GM10248 (cell line): ENCODE data around the gene HTR1E.

Experiments used
- CTCF ChIA-PET: fragments of 300-600 bp; sonication (Branson Sonifier 250); formaldehyde crosslinking; extraction: SDS; loops from one replicate; lab custom pipeline; 2021; ENCODE audit warnings: antibody characterized with exemption; lab: Yijun Ruan, JAX
- POLR2A ChIA-PET: fragments of 350-650 bp; sonication (Branson Sonifier 250); formaldehyde crosslinking; extraction: SDS; loops from one replicate; lab custom pipeline; 2020; ENCODE audit warnings: antibody characterized with exemption; lab: Yijun Ruan, JAX
- DNase-seq: peaks from one replicate; pipeline ENCODE4 v3.0.0; 2012; ENCODE audit errors: extremely low spot score
- CTCF ChIP-seq: IDR thresholded peaks from 2 replicates; pipeline ENCODE4 v1.5.1; 2012; ENCODE audit warnings: mild to moderate bottlenecking, low read depth; ENCODE audit errors: extremely low read depth, missing control alignments, control extremely low read depth

The HTR1E gene

GRCh38 chr6:86952991-86953390 lies 15.7 kb downstream of the HTR1E start:
- CTCF ChIA-PET: interaction anchor here (1.0 to 1.3 kb wide), 2 partner anchors 9 kb away, joined by 3 to 4 read pairs; no protein-coding TSS in a partner anchor
- no peak for TF ChIP-seq CTCF
- POLR2A ChIA-PET: no interaction called here
- DNase-seq: no peak

DNA sequence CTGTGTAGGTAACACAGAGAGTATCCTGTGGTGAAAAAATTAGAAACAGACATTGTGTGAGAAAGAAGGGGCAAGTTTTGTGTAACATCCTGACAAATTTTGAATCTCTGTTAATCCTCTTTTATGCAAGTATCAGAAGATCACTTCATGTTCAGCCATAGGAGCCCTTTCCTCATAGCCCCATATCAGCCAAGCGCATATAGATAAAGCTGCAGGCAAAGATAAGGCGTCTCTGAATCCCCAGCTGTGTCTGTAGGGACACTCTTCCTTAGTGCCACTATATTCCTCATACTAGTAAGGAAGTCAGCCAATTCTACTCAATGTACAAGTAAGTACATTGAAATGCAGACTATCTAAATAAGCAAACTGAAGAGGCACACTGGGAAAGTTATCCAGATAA lies 22.3 kb downstream of the HTR1E start:
- no peak for DNase-seq
- POLR2A ChIA-PET: no interaction called here
- TF ChIP-seq CTCF: no peak
- CTCF ChIA-PET: no interaction called here

DNA sequence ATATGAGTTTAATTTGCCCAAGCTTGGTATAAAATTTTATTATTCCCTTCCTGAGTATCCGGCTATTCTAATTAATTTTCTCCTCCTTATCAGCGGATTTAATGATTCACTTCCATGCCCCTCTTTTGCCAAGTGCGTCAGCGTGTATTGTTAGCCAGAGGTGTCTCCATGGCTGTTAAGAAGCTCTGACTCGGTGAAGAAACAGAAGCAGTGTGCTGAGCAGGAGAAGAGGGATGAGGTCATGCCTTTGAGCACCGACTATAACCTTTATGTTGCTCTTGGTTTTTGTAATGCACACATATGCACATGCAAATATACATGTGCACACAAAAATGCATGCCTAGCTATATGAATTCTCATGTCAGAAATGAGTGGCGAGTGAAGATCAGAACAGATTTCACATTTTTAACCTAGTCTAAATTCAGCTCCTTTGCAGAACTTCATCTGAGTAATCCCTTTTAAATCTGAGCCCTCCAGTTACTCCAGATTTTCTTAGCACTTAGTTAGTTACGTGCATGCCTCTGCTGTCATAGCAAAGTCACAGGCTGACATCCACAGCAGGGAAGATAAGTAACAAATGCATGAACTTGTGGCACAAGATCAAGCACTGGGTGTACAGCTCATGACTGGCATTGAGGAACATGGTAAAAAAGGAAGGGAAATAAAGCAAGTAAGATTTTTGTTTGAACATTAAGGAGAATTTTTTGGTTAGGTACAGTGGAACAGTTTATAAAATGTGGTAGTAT lies 24.3 kb downstream of the HTR1E start:
- no peak for TF ChIP-seq CTCF
- ChIA-PET POLR2A (no interaction called here), CTCF (interaction anchor here (1.2 to 1.7 kb wide), 5 partner anchors 9 to 23 kb away, joined by 3 to 5 read pairs (median 4); no protein-coding TSS in a partner anchor)
- no peak for DNase-seq

- no peak for TF ChIP-seq CTCF
- no peak for DNase-seq
- POLR2A ChIA-PET: no interaction called here
- CTCF ChIA-PET: interaction anchor here (1.0 to 1.8 kb wide), 3 partner anchors 9 to 41 kb away, joined by 3 read pairs; no protein-coding TSS in a partner anchor
Observed at GRCh38 chr6:86963352-86963751, 26.0 kb downstream of the HTR1E start.

DNA sequence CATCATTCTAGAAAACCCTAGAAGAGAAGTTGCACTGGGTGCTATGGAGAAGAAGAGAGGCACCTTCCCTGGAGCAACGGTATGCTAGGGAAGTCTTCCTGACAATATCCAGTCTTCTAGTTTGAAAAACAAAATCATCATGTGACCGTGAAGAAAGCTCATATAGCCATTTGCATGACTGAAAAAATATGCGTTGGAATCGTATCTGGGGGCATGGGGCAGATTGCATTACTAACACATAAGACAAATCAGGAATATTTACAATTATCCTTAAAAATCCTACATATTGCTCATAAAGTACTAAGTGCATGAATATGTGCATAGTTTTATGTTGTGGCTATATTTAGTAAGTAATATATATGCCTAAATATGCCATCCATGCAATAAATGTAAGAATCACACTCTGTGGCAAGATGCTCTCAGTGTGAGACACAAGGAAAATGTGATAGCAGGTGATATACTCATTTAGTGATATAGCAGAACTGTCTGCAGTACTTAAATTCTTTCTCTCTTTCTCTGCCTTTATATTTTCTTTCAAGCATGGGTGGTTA lies 26.8 kb downstream of the HTR1E start:
- no peak for TF ChIP-seq CTCF
- ChIA-PET CTCF (interaction anchor here (1.0 to 1.8 kb wide), 2 partner anchors 8 to 42 kb away, joined by 3 read pairs; no protein-coding TSS in a partner anchor), POLR2A (no interaction called here)
- no peak for DNase-seq

DNA sequence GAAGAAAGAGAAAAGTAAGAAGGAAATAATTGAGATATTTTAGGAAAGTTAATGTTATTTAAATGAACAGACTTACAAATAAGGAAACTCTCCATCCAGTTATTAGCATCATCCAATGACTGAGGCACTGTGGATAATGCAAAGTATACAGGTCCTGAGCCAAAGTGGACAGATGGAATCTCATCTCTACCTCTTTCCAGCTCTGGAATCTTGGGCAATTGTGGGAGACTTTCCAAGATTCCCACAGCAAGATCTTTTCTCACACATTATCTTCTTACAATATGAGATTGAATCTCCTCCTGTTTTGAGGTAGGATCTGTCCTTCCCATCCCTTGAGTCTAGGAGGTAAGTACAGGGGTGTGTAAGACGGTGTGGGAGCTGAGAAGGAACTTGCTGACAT lies 28.9 kb downstream of the HTR1E start:
- no peak for DNase-seq
- TF ChIP-seq CTCF: no peak
- ChIA-PET CTCF (interaction anchor here (1.0 to 1.5 kb wide), 3 partner anchors 8 to 17 kb away, joined by 3 to 6 read pairs (median 3); no protein-coding TSS in a partner anchor), POLR2A (no interaction called here)
